ENCODE results near the gene ZSWIM1.

GRCh38 chr20:45892828-45893500 lies 11.9 kb downstream of the ZSWIM1 start:
- TF ChIP-seq CTCF (IDR thresholded peaks at IDR 0.05) (no peak), EP300 (IDR thresholded peaks at IDR 0.05) (no peak)
